Parietal lobe (tissue), 2 donors: Measurements from ENCODE around the gene PTN. TPM values are rescaled to one million over a fixed set of nuclear protein-coding genes. Genes with fewer than 3 reads are reported as not detected.

Experiments used
- small RNA-seq: library from RNA; depleted of rRNA; stranded (forward); fragments of <200 nt; gene quantifications from one replicate; pipeline ENCODE3, GENCODE V24; 2014; ENCODE audit warnings: low replicate concordance
- total RNA-seq: library from RNA; depleted of rRNA; stranded (reverse); fragments of >200 nt; gene quantifications from one replicate; pipeline ENCODE4 v1.2.3, GENCODE V29; 2014

Gene PTN, protein sequence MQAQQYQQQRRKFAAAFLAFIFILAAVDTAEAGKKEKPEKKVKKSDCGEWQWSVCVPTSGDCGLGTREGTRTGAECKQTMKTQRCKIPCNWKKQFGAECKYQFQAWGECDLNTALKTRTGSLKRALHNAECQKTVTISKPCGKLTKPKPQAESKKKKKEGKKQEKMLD
- total RNA-seq, result 140 TPM

DNA sequence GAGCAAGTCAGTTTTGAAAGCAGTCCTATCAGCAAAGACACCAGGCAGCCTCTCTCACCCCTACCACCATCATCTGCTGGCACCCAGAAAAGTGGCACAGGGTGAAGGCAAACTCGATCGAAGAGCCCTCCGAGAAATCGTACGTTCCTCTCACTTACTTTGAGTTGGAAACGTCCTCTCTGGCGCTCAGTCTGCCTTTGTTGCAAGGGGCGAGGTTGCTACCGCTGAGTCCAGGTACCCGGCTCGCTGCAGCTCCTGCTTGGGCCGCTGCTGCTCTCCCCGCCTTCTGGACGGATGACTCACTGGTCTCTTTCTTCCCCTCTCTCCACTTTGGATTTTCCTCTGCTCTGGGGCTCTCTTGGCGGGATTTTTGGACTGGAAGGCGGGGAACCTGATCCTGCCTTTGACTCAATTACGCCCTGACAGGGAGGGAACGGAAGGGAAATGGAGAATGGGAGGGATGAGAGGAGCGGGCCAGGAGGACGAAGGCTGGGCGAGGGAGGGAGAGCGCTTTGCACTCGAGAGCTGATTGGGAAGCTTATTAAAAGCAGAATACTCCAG is at the start of gene PTN:
Gene PTN, minus strand, starts transcription at position 453 of the 561 bp plus-strand sequence. CDS start 88,760 bp downstream, outside the sequence.

Small RNA genes lying within 50 kb of the gene (small RNA-seq; reads per million reads assigned to genes)
- gene RF00136, result 0.55 reads per million, percentile 50 among the genes with 10 or more reads in this experiment
